Fibroblast of lung (primary cell): ENCODE data around the gene GREM2.

Source experiments
- CTCF ChIP-seq, 2 donors: IDR thresholded peaks in 1 of 2; conservative IDR thresholded peaks in 1 of 2; 1 replicate in 1 of 2; 2 replicates in 1 of 2; pipeline ENCODE4 v1.5.1; 2011 to 2012; ENCODE audit warnings: low read length in 2 of 2, control low read depth in 1 of 2, inconsistent platforms in 1 of 2, low read depth in 1 of 2, mild to moderate bottlenecking in 1 of 2
- EZH2 ChIP-seq: IDR thresholded peaks from 2 replicates; pipeline ENCODE4 v1.5.1; 2012; ENCODE audit warnings: low read length, control low read depth, mild to moderate bottlenecking; ENCODE audit errors: missing control alignments

- TF ChIP-seq CTCF (conservative IDR thresholded peaks at IDR 0.05 in 1 of 2, IDR thresholded peaks at IDR 0.05 in 1 of 2; ENCODE audit: low read depth in 1 of 2, low read length in 2 of 2) (no peak), EZH2 (no peak)
Observed at GRCh38 chr1:240475832-240476231, 136.1 kb downstream of the GREM2 start.
